HG03108 (cell line): ENCODE data around the gene TM7SF2.
A peak's percentile ranks its signal among the peaks of the same experiment; 100 is the strongest.

Experiments used
- ATAC-seq: cut with Tn5 transposase; IDR thresholded peaks from one replicate; pipeline ENCODE4 v1.9.1; 2021; ENCODE audit warnings: moderate library complexity; ENCODE audit not compliant: unreplicated experiment

Gene TM7SF2

DNA sequence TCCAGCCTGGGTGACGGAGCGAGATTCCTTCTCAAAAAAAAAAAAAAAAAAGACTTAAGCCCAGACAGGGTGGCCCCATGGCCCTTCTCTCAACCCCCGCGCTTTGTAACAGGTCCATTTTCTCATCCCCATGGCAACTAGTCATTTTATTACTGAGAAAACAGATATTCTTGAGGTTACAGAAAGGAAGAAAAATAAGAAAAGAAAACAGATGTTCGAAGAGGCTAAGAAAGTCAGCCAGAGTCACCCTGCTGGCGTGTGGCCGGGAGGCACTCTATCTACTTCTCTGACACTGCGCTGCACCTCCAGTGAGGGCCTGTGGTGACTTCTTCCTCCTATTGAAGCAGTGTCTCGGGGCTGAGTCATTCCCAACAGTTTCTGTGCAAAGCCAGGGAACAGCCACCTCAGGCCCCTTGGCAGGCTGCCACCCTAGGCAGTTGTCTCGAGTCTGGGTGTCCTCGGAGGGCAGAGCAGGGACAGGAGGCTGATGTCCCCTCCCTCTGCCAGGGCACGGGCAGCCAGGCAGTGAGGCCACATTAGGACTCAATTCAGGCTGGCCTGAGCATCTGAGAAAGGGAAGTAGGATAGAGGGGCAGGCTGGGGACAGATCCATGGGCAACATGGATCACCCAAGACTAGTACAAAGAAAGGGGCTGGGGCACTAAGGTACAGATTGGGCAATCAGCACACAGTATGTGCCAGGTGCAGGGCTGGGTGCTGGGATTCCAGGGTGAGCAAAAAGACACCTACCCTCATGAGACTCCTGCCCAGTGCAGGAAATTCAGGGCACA, 39.0 kb downstream of the TM7SF2 start:
- ATAC-seq, result peak; percentile 53

DNA sequence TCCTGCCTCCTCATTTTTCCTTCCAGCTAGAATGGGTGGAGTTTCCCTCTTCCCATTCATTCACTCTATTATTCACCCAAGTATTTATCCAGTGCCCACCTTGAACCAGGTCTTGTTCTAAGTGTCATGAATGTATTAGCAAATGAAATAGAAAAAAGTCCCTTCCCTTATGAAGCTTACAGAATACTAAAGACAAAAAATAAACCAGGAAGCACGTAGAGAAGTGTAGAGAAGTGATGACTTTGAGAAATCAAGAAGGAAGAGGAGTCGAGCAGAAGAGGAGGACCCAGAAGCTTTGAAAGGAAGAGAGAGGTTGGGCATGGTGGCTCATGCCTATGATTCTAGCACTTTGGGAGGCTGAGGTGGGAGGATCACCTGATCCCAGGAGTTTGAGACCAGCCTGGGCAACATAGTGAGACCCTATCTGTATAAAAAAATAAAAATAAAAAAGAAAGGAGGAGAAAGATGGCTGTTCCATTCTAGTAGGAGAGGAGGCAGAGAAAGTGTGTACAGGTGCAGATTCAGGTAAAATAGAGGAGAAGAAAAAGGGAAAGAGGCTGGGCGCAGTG, 39.7 kb downstream of the TM7SF2 start:
- ATAC-seq, result no peak

DNA sequence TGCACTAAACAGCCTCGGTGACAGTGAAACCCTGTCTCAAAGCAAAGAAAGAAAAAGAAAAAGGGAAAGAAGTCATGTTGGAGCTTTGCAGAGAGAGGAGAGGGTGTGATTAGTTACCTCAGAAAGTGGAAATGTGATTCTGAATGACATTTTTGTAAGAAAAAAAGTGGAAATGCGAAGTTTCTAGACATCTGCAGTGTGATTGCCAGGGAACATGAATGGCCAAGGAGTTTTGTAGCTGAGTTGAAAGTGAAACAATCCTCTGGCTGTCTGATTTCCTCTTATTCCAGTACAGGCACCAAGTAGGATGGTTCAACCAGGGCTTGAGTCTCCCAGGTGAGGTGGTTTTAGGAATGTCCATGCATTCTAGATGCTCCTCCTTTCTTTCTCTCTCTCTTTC, 40.5 kb downstream of the TM7SF2 start:
- no peak for ATAC-seq

DNA sequence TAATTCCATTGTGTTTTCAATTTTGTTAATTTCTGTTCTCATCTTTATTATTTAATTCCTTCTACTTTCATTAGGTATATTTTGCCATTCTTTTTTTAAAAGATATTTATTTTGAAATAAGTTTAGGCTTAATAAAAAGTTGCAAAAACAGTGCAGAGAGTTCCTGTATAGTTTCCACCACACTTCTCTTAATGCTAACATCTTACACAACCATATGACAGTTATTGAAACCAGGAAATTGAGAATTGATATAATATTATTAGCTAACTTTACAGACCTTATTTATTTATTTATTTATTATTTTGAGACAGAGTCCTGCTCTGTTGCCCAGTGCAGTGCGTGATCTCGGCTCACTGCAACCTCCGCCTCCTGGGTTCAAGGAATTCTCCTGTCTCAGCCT, 44.6 kb downstream of the TM7SF2 start:
- no peak for ATAC-seq

DNA sequence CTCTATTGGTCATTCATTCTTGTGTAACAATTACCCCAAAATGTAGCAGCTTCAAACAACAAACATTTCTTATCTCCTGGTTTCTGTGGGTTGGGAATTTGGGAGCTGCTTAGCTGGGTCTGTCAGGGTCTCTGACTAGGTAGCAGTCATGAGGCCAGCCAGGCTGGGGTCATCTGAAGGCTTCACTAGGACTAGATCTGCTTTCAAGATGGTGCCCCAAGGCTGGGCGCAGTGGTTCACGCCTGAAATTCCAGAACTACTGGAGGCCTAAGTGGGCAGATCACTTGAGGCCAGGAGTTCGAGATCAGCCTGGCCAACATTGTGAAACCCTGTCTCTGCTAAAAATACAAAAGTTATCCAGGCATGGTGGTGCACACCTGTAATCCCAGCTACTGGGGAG, 45.3 kb downstream of the TM7SF2 start:
- no peak for ATAC-seq

DNA sequence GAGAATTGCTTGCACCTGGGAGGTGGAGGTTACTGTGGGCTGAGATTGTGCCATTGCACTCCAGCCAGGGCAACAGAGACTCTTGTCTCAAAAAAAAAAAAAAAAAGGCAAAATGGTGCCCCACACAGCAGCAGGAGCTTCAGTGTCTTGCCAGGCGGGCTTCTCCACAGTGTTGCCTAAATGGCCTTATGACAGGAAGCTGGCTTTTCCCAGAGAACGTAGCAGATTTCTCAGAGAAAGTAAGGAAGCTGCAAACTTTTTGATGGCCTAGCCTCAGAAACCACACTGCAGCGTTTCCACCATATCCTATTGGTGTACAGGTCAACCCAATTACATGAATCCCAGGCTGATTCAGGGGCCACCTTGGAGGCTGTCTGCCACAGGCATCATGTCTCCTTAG, 45.7 kb downstream of the TM7SF2 start:
- ATAC-seq, result no peak

DNA sequence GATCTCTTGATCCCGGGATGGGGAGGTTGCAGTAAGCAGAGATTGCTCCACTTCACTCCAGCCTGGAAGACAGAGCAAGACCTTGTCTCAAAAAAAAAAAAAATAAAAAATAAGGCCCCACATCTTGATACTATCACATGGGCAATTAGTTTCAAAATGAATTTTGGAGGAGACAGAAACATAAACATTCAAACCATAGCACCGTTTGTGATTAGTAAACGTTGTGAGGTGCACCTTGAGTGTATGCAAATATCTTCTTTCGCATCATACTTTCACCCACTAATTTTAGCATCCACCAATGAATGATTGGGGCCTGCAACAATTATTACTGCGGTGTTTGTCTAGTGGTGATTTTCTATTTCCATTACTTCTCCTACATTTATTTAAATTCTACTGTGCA, 47.3 kb downstream of the TM7SF2 start:
- ATAC-seq, result no peak

DNA sequence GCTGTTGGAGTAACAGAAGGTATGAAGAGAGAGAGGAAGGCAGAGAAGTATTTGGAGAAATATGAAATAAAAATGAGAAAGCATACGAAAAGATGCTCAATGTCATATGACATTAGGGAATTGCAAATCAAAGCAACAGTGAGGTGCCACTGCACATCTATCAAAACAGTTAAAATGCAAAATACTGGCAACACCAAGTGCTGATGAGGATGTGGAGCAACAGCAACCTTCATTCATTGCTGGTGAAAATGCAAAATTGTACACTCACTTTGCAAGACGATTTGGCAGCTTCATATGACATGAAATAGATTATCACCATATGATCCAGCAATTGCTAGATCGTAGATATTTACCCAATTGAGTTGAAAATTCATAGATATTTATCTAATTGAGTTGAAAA, 49.0 kb downstream of the TM7SF2 start:
- no peak for ATAC-seq

DNA sequence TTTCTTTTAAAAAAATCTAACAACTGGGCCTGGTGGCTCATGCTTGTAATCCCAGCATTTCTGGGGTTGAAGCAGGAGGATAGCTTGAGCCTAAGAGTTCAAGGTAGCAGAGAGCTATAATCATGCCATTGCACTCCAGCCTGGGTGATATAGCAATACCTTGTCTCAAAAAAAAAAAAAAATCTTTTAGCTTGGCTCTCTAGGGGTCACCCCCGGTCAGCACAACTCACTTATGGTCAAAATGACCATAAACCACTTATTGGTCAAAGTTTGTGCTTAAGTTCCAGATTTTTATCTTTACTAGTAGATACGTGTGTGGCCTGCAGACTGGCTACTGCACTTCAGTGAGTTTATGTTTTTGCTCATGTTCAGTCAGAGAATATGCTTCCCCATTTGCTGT, 52.0 kb downstream of the TM7SF2 start:
- no peak for ATAC-seq
